ENCODE measurements around the gene GPBP1L1.

The GPBP1L1 gene

GRCh38 chr1:45622524-45623394 lies 63.6 kb downstream of the GPBP1L1 start:
- H3K4me1 ChIP-seq (ENCODE audit: insufficient read depth, low read length, poor library complexity, severe bottlenecking) = no peaks in the 10 kb centered on the region
- H3K9me2 ChIP-seq (replicated peaks; ENCODE audit: low read depth, low read length) = no peaks in the 10 kb centered on the region
- TF ChIP-seq CTCF (conservative IDR thresholded peaks at IDR 0.05; ENCODE audit: low read length) (no peak), EZH2phosphoT487 (IDR thresholded peaks at IDR 0.05; ENCODE audit: borderline replicate concordance) (no peak)
- no peak overlapping the region for H2AFZ ChIP-seq (ENCODE audit: low read length)
- H3K4me3 ChIP-seq (ENCODE audit: low read length, poor library complexity, severe bottlenecking) = no peak overlapping the region
- no peak overlapping the region for H3K9ac ChIP-seq (ENCODE audit: low read depth, low read length, poor library complexity, severe bottlenecking)
- H4K20me1 ChIP-seq (ENCODE audit: insufficient read depth, low read length, poor library complexity, severe bottlenecking) = no peaks in the 10 kb centered on the region
- H3F3A ChIP-seq (ENCODE audit: low read depth) = no peaks in the 10 kb centered on the region
- no peak overlapping the region for H3K4me2 ChIP-seq (ENCODE audit: low read depth, low read length, poor library complexity, severe bottlenecking)
- peaks cover 34% of the 10 kb centered on the region; the same call in 1 of the 2 replicates for H3K36me3 ChIP-seq (ENCODE audit: insufficient read depth, low read length)
- no peaks in the 10 kb centered on the region for H3K27me3 ChIP-seq (ENCODE audit: insufficient read depth, low read length, poor library complexity, severe bottlenecking)
- H3K9me3 ChIP-seq (ENCODE audit: insufficient read depth, low read depth, low read length) = no peaks in the 10 kb centered on the region
- H3K79me2 ChIP-seq (ENCODE audit: insufficient read depth, low read length) = no peaks in the 10 kb centered on the region

GRCh38 chr1:45621895-45622523 lies 64.3 kb downstream of the GPBP1L1 start:
- no peak overlapping the region for H3K4me3 ChIP-seq (ENCODE audit: low read length, poor library complexity, severe bottlenecking)
- no peaks in the 10 kb centered on the region for H3K9me2 ChIP-seq (replicated peaks; ENCODE audit: low read depth, low read length)
- H3K27me3 ChIP-seq (ENCODE audit: insufficient read depth, low read length, poor library complexity, severe bottlenecking) = no peaks in the 10 kb centered on the region
- no peaks in the 10 kb centered on the region for H3F3A ChIP-seq (ENCODE audit: low read depth)
- no peak for TF ChIP-seq EZH2phosphoT487 (IDR thresholded peaks at IDR 0.05; ENCODE audit: borderline replicate concordance)
- TF ChIP-seq CTCF (conservative IDR thresholded peaks at IDR 0.05; ENCODE audit: low read length) = no peak
- H3K79me2 ChIP-seq (ENCODE audit: insufficient read depth, low read length) = no peaks in the 10 kb centered on the region
- no peak overlapping the region for H2AFZ ChIP-seq (ENCODE audit: low read length)
- H4K20me1 ChIP-seq (ENCODE audit: insufficient read depth, low read length, poor library complexity, severe bottlenecking) = no peaks in the 10 kb centered on the region
- H3K36me3 ChIP-seq (ENCODE audit: insufficient read depth, low read length) = peaks cover 36% of the 10 kb centered on the region; the same call in 1 of the 2 replicates
- H3K9me3 ChIP-seq (ENCODE audit: insufficient read depth, low read depth, low read length) = no peaks in the 10 kb centered on the region
- H3K4me1 ChIP-seq (ENCODE audit: insufficient read depth, low read length, poor library complexity, severe bottlenecking) = no peaks in the 10 kb centered on the region
- H3K9ac ChIP-seq (ENCODE audit: low read depth, low read length, poor library complexity, severe bottlenecking) = no peak overlapping the region
- no peak overlapping the region for H3K4me2 ChIP-seq (ENCODE audit: low read depth, low read length, poor library complexity, severe bottlenecking)

DNA sequence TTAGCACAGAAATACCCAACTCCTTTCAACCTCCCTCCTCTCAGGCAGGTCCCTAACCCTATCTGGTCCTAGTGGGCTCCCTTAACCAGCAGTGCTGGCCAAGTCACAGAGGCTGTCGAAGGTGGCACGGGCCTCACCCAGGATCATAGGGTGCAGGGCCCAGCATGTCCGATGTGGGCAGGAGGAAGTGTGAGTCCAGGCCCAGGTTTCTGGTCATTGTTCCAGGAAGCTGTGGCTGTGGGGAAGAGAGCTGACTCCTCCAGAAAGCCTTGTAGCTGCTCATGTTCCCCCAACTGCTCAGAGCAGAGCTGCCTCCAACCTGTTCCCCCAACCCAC lies 64.9 kb downstream of the GPBP1L1 start:
- H3K36me3 ChIP-seq (ENCODE audit: insufficient read depth, low read length) = peaks cover 39% of the 10 kb centered on the region; the same call in 1 of the 2 replicates

More for the DNA sequence above, 64.9 kb downstream of the GPBP1L1 start:
- Histone ChIP-seq H3F3A (ENCODE audit: low read depth) (no peaks in the 10 kb centered on the region), H4K20me1 (ENCODE audit: insufficient read depth, low read length, poor library complexity, severe bottlenecking) (no peaks in the 10 kb centered on the region), H3K79me2 (ENCODE audit: insufficient read depth, low read length) (no peaks in the 10 kb centered on the region), H3K9ac (ENCODE audit: low read depth, low read length, poor library complexity, severe bottlenecking) (no peak overlapping the region), H3K4me3 (ENCODE audit: low read length, poor library complexity, severe bottlenecking) (no peak overlapping the region), H3K9me2 (replicated peaks; ENCODE audit: low read depth, low read length) (no peaks in the 10 kb centered on the region), H3K9me3 (ENCODE audit: insufficient read depth, low read depth, low read length) (no peaks in the 10 kb centered on the region), H3K27me3 (ENCODE audit: insufficient read depth, low read length, poor library complexity, severe bottlenecking) (no peaks in the 10 kb centered on the region), H3K4me1 (ENCODE audit: insufficient read depth, low read length, poor library complexity, severe bottlenecking) (no peaks in the 10 kb centered on the region), H2AFZ (ENCODE audit: low read length) (no peak overlapping the region), H3K4me2 (ENCODE audit: low read depth, low read length, poor library complexity, severe bottlenecking) (no peak overlapping the region)
- TF ChIP-seq CTCF (conservative IDR thresholded peaks at IDR 0.05; ENCODE audit: low read length) = no peak
- no peak for TF ChIP-seq EZH2phosphoT487 (IDR thresholded peaks at IDR 0.05; ENCODE audit: borderline replicate concordance)
